GM23248 (cell line): Measurements from ENCODE around the gene ANKRD36.
"Not testable (repeated sequence)": the region's sequence is repeated elsewhere in the genome, so short reads cannot be mapped to it uniquely, and the experiment has no call there.

ENCODE experiments used
- EZH2 ChIP-seq: fragments of 200-600 bp; sonication (generic); IDR thresholded peaks from 2 replicates; pipeline ENCODE4 v1.6.1; 2018; ENCODE audit warnings: antibody characterized with exemption, mild to moderate bottlenecking; ENCODE audit not compliant: insufficient read depth, poor library complexity, severe bottlenecking
- EZH2phosphoT487 ChIP-seq: fragments of 200-600 bp; sonication (generic); IDR thresholded peaks from 2 replicates; pipeline ENCODE4 v1.6.1; 2018; ENCODE audit warnings: antibody characterized with exemption, moderate library complexity, mild to moderate bottlenecking, low read depth; ENCODE audit not compliant: insufficient read depth

DNA sequence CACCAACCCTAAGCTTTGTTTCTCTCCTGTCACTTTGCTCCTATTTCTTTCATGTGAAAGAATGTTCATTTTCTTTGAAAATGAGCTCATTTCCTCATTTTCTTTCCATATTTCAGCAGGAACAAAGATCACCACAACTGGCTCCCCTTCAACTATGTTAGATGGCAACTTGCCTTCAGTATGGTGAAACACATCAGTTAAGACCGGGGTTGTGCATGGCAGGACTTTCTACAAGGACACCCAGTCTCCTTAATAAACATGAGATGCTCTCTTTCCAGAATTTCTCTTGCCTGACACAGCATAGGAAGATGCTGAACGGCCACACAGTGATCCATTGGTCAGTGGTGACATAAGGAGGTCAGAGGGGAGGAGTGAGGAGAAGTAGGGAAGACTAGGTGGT, 172.2 kb downstream of the ANKRD36 start:
- not testable (repeated sequence) for TF ChIP-seq EZH2, EZH2phosphoT487
